Measurements from ENCODE around the gene MRPS10. TPM values are rescaled to one million over a fixed set of nuclear protein-coding genes. Genes with fewer than 3 reads are reported as not detected.

MRPS10 gene
- total and polyA plus RNA-seq, 3 donors from 2014 or later, result 33.9 to 42.0 (median 35.8) TPM

DNA sequence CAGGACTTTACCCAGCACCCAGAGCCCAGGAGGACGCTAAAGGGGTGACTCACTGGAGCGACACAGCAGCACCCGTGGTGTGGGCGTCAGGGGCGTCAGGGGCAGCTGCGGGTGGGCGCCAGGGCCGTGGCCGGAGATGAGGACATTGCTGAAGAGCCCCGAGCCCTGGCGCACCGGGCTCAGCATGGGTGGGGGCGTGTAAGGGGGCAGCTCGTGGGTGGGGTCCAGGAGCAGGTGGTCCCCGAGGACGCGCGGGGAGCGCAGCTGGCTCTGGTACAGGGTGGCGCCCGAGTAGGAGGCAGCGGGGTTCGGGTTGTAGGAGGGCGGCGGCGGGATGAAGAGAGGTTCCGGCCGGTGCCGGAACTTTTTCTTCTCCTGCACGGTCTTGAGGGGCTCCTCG is 41.6 kb upstream of the MRPS10 start:
- intact Hi-C loops (cut with DNase I; ENCODE audit: low total_unique reads), result no loop called here
- no peak for TF ChIP-seq POLR2A (IDR thresholded peaks at IDR 0.05)
- TF ChIP-seq CTCF (IDR thresholded peaks at IDR 0.05), result no peak
- no peak for DNase-seq
- H3K36me3 ChIP-seq (ENCODE audit: low read depth, missing control alignments), result no peaks in the 10 kb centered on the region
- no peaks in the 10 kb centered on the region for H3K9me3 ChIP-seq
- H3K27me3 ChIP-seq, result no peaks in the 10 kb centered on the region
- peak overlapping the region; percentile 69 to 87 for H3K27ac ChIP-seq
- peak overlapping the region; percentile 27 to 34 for H3K4me3 ChIP-seq
- H3K4me1 ChIP-seq, result peaks cover 35% of the 10 kb centered on the region
- WGBS, 2 donors, result 60 to 69% methylated on average over 23 to 31 of the region's 31 CpGs

DNA sequence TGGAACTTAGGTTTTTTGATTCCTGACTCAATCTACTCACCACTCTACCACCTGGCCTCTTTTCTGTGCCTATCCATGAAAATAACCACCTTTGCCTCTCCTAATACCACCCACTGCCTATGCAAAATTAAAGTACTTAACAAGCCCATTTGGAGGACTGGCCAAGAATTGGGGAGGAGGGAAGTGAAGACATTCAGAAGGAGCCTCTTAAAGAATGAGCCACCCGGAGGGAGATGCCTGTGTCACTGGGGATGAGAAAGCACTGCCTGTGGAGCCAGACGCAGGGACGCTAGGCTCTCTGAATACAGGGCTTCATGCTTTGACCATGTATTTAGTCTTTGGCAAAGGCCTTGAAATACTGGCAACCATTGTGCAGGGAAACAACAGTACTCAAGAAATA is 40.0 kb upstream of the MRPS10 start:
- peaks cover 40% of the 10 kb centered on the region for H3K4me1 ChIP-seq
- H3K27ac ChIP-seq, result no peak overlapping the region
- H3K27me3 ChIP-seq, result no peaks in the 10 kb centered on the region
- H3K36me3 ChIP-seq (ENCODE audit: low read depth, missing control alignments), result no peaks in the 10 kb centered on the region
- H3K9me3 ChIP-seq, result no peaks in the 10 kb centered on the region
- intact Hi-C loops (cut with DNase I; ENCODE audit: low total_unique reads), result no loop called here
- 66 to 77% methylated on average over 3 of the region's 3 CpGs for WGBS, 2 donors
- TF ChIP-seq CTCF (IDR thresholded peaks at IDR 0.05), result no peak
- TF ChIP-seq POLR2A (IDR thresholded peaks at IDR 0.05), result no peak
- H3K4me3 ChIP-seq, result no peak overlapping the region
- DNase-seq, result no peak

DNA sequence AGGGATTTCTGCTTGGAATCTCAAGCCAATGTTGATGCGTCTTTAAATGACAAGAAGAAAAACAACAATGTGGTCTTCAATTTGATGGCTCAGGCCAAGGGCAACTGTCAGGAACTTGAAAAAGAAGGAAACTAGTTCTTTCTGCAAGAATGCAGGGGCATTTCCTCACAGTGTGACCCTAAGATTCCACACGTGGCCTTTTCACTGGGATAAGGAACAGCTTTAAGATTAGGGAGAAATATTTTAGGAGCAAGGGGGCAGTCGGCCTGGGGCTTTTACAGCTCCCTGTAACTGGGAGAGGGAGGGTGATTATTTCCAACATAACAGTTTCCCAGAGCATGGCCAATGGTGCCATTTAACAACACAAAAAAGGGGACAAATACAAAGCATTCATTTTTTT is 39.4 kb upstream of the MRPS10 start:
- H3K27ac ChIP-seq, result no peak overlapping the region
- H3K36me3 ChIP-seq (ENCODE audit: low read depth, missing control alignments), result no peaks in the 10 kb centered on the region
- WGBS, 2 donors, result 33 to 58% methylated on average over 3 of the region's 3 CpGs
- no peak for DNase-seq
- TF ChIP-seq POLR2A (IDR thresholded peaks at IDR 0.05) (no peak), CTCF (IDR thresholded peaks at IDR 0.05) (no peak)
- no peaks in the 10 kb centered on the region for H3K27me3 ChIP-seq
- intact Hi-C loops (cut with DNase I; ENCODE audit: low total_unique reads), result no loop called here
- H3K4me1 ChIP-seq, result peaks cover 45% of the 10 kb centered on the region
- no peaks in the 10 kb centered on the region for H3K9me3 ChIP-seq
- H3K4me3 ChIP-seq, result no peak overlapping the region

DNA sequence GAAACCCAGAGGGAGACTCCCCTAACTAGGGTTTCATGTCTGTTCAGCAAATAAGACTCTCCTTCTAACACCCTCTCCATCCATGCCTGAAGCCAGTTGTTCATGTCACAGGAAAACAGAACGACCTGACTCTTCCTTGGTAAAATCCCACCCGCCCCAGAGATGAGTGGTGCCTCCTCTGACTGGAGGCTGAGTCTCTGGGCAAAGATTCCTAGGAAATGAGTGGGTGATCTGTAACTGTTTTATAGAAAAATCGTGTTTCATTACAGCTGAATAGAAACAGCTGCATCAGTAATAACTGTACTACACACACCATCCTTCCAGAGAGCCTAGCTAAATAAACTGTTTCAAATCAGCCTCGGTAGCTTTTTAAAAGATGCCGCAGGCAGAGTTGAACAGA is 37.4 kb upstream of the MRPS10 start:
- no peak for DNase-seq
- no peaks in the 10 kb centered on the region for H3K36me3 ChIP-seq (ENCODE audit: low read depth, missing control alignments)

More for the DNA sequence above, 37.4 kb upstream of the MRPS10 start:
- Histone ChIP-seq H3K4me3 (no peak overlapping the region), H3K4me1 (peaks cover 42% of the 10 kb centered on the region), H3K27ac (no peak overlapping the region), H3K27me3 (no peaks in the 10 kb centered on the region), H3K9me3 (no peaks in the 10 kb centered on the region)
- WGBS, 2 donors, result 80 to 88% methylated on average over 5 of the region's 5 CpGs
- intact Hi-C loops (cut with DNase I; ENCODE audit: low total_unique reads), result no loop called here
- TF ChIP-seq CTCF (IDR thresholded peaks at IDR 0.05) (no peak), POLR2A (IDR thresholded peaks at IDR 0.05) (no peak)

Measured in testis (tissue), 3 donors.